ENCODE results near the gene CADPS2. TPM values are rescaled to one million over a fixed set of nuclear protein-coding genes. Genes with fewer than 3 reads are reported as not detected.

Gene CADPS2
- total and polyA plus RNA-seq, 2 of the 4 experiments (the other 2 are of a cell fraction): 0.10 to 0.54 TPM

DNA sequence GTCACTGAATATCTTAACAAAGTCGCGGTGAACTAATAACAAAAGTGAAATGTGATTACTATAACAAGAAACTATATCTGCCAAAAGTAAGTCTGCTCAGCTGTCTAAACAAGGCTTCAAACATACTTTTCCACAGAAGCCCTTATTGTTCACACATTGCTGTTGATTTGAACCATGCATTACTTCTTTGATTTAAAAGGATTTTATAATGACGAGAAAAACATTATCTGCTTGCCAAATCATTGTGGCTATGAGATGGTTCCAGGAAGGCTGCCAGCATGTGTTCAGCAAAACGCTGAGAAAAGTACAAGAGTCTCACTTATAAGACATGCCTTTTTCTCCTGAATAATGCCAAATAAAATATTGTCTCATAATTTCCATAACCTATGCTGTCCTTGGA, 211.8 kb downstream of the CADPS2 start:
- ChIA-PET POLR2A (ENCODE audit: unreplicated experiment) (no interaction called here), CTCF (no interaction called here)
- dilution Hi-C loops (cut with HindIII; ENCODE audit: low sequenced_read_pairs, unreplicated experiment) (no loop called here), intact Hi-C loops (cut with micrococcal nuclease) (no loop called here), in situ Hi-C loops (cut with MboI; ENCODE audit: low sequenced_read_pairs) (no loop called here)
- Histone ChIP-seq H3K23ac (ENCODE audit: low read depth, low read length) (no peak overlapping the region), H2AK9ac (replicated peaks; ENCODE audit: low read depth, low read length, poor library complexity) (no peak overlapping the region), H3K18ac (ENCODE audit: low read depth, low read length) (no peak overlapping the region), H2BK5ac (ENCODE audit: low read depth, low read length, poor library complexity, severe bottlenecking) (no peak overlapping the region), H3K56ac (ENCODE audit: extremely low read depth, insufficient read depth, low read length) (no peak overlapping the region), H3K9me1 (ENCODE audit: insufficient read depth, low read length) (no peaks in the 10 kb centered on the region), H2BK20ac (ENCODE audit: low read depth, low read length) (no peak overlapping the region), H2BK120ac (ENCODE audit: low read depth, low read length) (no peak overlapping the region), H3K36me3 (ENCODE audit: control insufficient read depth, insufficient read depth, low read length) (no peaks in the 10 kb centered on the region), H3K4me3 (ENCODE audit: insufficient read depth, low read depth, low read length) (no peak overlapping the region), H4K5ac (ENCODE audit: low read depth, low read length) (no peak overlapping the region), H3K14ac (replicated peaks; ENCODE audit: low read depth, low read length) (no peak overlapping the region), H2BK15ac (ENCODE audit: low read depth, low read length) (no peak overlapping the region), H3K9ac (ENCODE audit: low read depth, low read length) (no peak overlapping the region), H3K4ac (ENCODE audit: low read depth, low read length) (no peak overlapping the region), H2AK5ac (ENCODE audit: low read depth, low read length) (no peak overlapping the region), H3K4me2 (ENCODE audit: low read depth, low read length) (no peak overlapping the region), H3K27me3 (ENCODE audit: control insufficient read depth, insufficient read depth, low read length) (no peaks in the 10 kb centered on the region), H3K27ac (ENCODE audit: insufficient read depth, low read length) (no peak overlapping the region), H3K79me1 (ENCODE audit: low read depth in 1 of 2, low read length in 2 of 2) (no peaks in the 10 kb centered on the region), H4K8ac (ENCODE audit: low read depth in 2 of 2, low read length in 2 of 2) (no peak overlapping the region), H3K9me3 (ENCODE audit: control insufficient read depth, insufficient read depth, low read length) (peaks cover 16% of the 10 kb centered on the region), H2AFZ (replicated peaks; ENCODE audit: low read length, poor library complexity) (no peak overlapping the region), H4K91ac (ENCODE audit: insufficient read depth, low read depth, low read length) (no peak overlapping the region), H3K4me1 (ENCODE audit: control insufficient read depth, insufficient read depth, low read length) (no peaks in the 10 kb centered on the region), H4K20me1 (ENCODE audit: insufficient read depth, low read length) (no peaks in the 10 kb centered on the region)
- ATAC-seq (ENCODE audit: low read depth): no peak
- TF ChIP-seq SMC3 (IDR thresholded peaks at IDR 0.05; ENCODE audit: low read depth, low read length) (no peak), MAZ (IDR thresholded peaks at IDR 0.05; ENCODE audit: borderline replicate concordance, low read depth, low read length) (no peak), RFX5 (IDR thresholded peaks at IDR 0.05; ENCODE audit: low read depth, low read length) (no peak), NFE2L2 (IDR thresholded peaks at IDR 0.05; ENCODE audit: low read depth, low read length) (no peak), CHD1 (IDR thresholded peaks at IDR 0.05; ENCODE audit: low read depth, low read length) (no peak), BHLHE40 (IDR thresholded peaks at IDR 0.05; ENCODE audit: low read depth, low read length) (no peak), MAFK (IDR thresholded peaks at IDR 0.05; ENCODE audit: low read depth, low read length) (no peak), FOS (IDR thresholded peaks at IDR 0.05; ENCODE audit: low read depth, low read length) (no peak), POLR2A (IDR thresholded peaks at IDR 0.05; ENCODE audit: low read depth, low read length) (no peak), MXI1 (IDR thresholded peaks at IDR 0.05; ENCODE audit: borderline replicate concordance, low read depth, low read length) (no peak), RCOR1 (IDR thresholded peaks at IDR 0.05; ENCODE audit: insufficient replicate concordance, low read length) (no peak)
- TF ChIP-seq, protein P1, sequence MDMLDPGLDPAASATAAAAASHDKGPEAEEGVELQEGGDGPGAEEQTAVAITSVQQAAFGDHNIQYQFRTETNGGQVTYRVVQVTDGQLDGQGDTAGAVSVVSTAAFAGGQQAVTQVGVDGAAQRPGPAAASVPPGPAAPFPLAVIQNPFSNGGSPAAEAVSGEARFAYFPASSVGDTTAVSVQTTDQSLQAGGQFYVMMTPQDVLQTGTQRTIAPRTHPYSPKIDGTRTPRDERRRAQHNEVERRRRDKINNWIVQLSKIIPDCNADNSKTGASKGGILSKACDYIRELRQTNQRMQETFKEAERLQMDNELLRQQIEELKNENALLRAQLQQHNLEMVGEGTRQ (IDR thresholded peaks at IDR 0.05; ENCODE audit: low read depth, low read length): no peak
- TF ChIP-seq, protein P2, sequence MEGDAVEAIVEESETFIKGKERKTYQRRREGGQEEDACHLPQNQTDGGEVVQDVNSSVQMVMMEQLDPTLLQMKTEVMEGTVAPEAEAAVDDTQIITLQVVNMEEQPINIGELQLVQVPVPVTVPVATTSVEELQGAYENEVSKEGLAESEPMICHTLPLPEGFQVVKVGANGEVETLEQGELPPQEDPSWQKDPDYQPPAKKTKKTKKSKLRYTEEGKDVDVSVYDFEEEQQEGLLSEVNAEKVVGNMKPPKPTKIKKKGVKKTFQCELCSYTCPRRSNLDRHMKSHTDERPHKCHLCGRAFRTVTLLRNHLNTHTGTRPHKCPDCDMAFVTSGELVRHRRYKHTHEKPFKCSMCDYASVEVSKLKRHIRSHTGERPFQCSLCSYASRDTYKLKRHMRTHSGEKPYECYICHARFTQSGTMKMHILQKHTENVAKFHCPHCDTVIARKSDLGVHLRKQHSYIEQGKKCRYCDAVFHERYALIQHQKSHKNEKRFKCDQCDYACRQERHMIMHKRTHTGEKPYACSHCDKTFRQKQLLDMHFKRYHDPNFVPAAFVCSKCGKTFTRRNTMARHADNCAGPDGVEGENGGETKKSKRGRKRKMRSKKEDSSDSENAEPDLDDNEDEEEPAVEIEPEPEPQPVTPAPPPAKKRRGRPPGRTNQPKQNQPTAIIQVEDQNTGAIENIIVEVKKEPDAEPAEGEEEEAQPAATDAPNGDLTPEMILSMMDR (conservative IDR thresholded peaks at IDR 0.05; ENCODE audit: low read depth, low read length): no peak
- TF ChIP-seq, protein P3, sequence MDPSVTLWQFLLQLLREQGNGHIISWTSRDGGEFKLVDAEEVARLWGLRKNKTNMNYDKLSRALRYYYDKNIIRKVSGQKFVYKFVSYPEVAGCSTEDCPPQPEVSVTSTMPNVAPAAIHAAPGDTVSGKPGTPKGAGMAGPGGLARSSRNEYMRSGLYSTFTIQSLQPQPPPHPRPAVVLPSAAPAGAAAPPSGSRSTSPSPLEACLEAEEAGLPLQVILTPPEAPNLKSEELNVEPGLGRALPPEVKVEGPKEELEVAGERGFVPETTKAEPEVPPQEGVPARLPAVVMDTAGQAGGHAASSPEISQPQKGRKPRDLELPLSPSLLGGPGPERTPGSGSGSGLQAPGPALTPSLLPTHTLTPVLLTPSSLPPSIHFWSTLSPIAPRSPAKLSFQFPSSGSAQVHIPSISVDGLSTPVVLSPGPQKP (IDR thresholded peaks at IDR 0.05; ENCODE audit: borderline replicate concordance, low read depth, low read length): no peak
- no TSS peak for BruUV-seq (replicated peaks)
- WGBS, 2 experiments (ENCODE audit: extremely low coverage in 2 of 2, insufficient read length in 1 of 2): no CpG with 5 or more reads among the region's 4 CpGs
- DNase-seq: no peak
